HG03139 (cell line): ENCODE measurements around the gene KCNT1.

ENCODE experiments used
- ATAC-seq: cut with Tn5 transposase; IDR thresholded peaks from one replicate; pipeline ENCODE4 v1.9.1; 2021; ENCODE audit not compliant: unreplicated experiment

KCNT1 gene

DNA sequence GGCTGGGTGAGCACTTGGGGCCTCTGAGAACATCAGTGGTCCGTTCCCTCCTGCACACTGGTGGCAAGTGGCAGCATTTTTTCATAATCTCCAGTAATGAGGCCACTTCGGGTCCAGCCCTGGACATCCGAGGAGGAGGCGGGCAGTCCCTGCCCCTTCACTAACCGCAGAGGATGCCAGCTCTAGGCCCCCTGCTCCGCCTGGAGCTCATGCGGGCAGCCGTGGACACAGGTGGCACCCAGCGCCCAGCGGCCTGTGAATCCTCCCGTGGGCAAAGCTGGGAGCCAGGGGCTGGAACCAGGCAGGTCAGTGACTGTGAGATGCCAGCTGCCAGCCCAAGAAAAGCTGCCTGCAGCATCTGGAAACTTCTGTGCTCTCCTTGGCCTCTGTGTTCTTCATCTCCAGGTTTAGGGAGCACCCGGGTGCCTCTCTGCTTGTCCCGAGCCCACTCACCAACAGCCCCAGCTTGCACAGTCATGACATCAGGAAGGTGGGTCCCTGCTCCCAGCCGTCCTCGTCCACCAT lies 92.4 kb downstream of the KCNT1 start:
- no peak for ATAC-seq

DNA sequence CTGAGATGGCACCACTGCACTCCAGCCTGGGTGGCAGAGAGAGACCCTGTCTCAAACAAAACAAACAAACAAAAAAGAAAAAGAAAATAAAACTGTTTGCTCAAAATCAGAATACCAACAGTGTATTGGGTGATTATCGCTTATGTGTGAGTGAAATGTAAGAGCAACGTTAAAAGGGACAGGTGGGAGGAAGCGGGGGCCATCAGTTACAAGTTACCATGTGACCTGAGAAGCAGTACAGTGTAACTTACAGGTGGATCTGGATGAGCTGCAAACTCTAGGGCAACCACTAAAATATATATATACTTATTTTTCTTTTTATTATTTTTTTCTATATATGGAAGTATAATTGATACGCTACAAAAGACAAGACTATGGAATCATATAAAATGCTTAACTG lies 93.4 kb downstream of the KCNT1 start:
- ATAC-seq, result no peak

DNA sequence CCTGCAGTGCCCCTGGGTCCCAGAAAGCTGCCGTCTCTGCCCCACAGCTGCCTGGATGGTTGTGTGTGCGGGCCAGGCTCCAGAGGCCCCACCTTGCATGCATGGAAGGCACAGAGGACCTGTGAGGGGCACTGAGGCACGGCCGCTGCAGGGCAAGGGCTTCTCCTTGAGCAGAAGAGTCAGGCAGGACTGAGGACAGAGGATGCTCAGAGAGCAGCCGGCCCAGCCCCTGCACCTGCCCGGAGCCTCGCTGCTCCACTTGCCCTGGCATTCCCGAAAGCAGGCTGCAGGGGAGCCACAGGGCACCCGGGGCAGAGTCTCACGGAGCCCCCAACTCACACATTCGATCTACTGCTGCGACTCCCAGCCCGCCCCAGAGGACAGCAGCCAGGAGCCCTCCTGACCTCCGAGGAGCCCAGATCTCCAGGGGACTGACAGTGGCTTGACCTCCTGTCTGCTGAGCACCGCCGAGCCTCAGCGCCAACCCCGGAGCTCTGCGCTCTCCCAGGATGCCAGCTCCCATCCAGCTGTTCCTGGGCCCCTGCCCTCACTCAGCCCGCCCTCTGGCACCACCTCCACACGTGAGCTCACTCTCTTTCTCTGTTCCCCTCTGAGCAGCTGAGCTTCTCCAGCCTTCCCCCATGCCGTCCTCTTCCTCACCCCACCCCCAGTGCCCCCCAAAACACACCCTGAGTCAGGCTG lies 95.0 kb downstream of the KCNT1 start:
- ATAC-seq, result no peak

DNA sequence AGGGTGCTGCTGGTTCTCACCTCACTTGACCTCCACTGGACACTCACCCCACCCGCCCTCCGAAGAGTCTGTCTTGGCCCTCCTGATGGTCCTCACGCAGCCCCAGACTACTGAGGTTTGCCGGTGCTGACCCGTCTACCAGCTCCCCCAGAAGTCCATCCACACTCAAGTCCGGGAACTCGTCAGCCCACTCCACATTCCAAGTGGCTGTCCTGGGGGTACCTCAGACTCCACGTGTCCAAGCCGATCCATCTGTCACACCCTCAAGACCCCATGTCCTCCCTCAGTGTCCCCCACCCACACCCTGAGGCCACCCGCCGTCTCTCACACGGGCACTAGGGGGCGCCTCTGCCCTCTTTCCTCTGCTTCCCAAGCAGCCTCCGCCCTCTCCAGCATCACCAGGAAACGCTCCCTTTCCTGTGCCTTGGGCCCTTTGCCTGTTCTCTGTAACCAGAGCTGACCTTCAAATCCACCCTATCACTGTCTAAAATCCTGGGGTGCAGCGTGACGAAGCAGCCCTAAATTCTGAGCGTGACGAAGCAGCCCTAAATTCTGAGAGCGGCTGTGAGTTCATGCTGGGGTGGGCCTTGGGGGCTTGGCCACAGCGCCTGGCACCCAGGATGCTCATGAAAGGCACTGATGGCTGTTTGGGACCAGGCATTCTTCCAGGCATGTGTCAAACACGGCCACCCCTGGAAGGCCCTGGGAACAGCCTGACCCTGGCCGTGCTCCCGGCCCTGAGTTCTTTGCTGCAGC lies 95.7 kb downstream of the KCNT1 start:
- no peak for ATAC-seq

DNA sequence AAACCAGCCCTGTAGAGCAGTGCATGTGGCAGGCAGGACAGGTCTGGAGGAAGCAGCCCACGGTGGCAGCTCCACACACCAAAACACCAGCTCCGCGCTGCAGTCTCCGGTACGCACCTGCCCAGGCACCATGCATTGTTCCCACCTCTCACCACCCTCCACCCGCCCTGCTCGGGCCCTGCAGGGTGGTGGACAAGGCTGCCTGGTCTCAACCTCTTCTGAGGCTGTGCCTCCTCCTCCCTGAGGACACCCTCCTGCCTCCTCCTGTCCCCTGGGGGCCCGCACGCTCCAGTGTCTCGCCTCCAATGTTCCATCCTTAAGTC lies 96.2 kb downstream of the KCNT1 start:
- no peak for ATAC-seq

DNA sequence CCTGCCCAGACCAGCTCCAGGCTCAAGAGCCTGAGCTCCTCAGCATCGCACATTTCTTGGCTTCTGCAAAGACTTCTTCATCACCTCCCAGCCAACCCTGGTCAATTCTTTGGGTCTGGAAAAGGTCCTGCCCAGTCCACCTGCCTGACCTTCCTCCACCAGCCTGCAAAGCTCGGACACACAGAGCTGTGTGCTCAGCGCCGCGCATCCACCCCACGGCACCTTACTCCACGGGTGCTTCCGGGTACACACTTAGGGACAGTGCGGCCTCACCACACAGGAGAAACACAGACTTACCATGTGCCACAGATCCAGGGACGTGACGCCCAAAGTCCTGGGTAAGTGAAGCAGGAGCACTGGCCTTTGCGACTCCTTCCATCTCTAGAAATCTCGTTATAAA lies 97.3 kb downstream of the KCNT1 start:
- ATAC-seq, result no peak

DNA sequence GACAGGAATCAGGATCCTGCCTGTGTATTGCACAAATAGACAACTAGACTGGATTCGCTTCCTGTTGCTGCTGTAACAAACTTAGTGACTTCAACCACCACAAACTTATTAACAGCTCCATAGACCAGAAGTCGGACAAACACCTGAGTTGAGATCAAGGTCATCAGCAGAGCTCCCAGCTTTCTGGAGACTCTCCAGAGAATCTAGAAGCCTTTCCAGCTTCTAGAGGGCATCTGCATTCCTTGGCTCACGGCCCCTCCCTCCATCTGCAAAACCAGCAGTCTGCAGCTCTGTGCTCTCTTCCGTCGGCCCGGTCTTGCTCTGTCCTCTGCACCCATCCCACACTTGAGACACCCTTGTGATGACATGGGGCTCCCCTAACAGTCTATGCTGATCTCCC lies 99.1 kb downstream of the KCNT1 start:
- no peak for ATAC-seq

DNA sequence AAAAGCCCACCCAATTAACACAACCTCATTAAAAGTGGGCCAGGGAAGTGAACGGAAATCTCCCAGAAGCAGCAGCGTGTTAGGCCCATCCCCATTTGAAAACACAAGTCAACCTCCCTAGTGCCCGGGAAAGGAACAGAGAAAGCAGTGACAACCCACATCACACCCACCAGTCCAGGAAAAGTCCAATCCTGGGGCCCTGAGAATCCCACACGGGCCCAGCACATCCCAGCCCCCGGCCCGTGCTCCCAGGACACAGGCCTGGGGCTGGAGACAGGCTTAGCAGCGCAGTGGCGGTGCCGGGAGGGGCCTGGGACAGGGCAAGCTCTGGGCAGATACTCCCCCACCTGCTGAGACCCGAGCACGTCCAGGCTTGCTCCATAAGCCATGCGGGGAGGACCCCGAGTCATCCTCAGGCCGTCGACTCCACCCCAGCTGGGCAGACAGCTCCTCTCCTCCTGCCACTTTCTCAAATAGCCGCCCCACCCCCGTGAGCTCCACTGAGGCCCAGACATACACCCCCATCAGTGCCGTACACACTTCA lies 101.0 kb downstream of the KCNT1 start:
- ATAC-seq, result no peak

DNA sequence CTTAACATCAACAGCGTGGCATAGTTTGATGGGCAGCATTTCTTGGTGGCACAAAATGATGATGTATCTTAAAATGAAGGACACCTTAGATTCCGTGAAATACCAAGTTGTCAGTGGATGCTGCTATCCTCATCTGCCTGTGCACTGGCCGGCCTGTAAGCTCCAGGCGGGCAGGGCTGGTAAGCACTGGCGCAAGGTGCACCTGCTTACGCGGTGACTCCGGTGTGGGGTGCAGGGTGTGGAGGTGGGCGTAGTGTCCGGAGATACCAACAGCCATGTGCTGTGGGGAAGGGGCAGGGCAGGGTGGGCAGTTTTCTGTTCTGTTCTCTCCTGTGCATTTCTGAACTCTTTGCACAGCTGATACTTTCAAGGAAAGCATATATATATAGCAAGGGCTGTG lies 101.5 kb downstream of the KCNT1 start:
- no peak for ATAC-seq

DNA sequence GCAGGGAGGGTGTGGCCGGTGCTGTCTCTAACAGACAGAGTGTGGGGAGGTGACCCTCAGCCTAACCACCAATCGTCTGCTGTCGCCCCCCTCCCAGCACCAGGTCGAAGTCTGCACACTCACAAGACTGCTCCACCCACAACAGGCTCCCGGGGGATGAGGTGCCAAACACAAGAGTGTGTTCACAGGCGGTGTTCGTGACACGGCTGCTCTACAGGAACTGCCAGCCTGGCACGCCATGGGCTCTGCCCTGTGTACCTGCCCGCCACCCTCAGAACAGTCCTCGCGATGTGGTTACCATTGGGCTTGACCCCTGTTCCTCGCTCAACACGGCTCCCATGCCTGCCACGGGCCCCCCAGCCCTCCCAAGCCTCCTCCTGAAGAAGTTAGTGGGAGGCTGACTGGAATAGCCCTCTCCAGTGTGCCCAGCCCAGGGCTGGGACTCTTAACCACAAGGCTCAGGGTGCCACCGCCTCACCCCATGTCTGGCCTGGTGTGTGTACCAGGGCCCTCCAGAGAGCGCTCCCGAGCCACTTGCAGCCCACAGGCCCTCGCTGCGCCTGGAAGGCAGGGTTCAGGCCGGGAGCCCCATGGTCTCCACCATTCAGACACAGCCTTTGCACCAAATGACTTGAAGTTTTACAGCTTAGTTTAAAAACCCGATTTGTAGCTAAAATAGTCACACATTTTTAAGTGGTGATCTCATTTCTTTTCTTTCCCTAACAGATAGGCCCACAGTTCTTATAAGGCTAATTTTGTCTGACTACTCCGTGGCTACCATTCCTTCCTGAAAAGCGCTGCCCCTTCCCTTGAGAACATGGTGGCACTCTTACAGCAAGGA lies 102.8 kb downstream of the KCNT1 start:
- ATAC-seq, result no peak

DNA sequence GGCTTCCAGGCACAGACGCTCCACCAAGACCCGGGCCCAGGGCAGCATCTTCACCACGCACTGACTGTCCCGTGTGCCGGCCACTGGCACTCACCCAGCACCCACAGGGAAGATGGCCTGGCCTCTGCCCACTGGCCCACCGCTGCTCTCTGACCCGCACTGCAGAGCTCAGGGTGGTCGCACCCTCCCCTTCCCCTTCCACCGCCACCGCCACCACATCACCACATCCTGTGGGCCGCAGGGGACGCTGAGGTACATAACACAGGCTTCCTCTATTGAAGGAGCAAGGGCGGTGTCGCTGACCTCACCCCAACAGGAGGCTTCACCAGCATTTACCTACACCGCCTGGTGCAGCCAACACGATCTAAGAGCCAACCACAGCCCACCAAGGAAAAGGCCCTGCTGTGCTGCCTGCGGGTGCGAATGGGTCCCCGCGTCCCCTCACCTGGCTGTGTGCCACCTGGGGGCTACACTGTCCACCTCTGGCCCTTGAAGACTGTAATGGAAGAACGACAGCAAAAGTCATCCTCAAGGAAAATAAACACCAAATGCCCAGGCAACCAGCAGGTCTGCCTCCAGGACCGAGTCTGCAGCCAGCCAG lies 103.5 kb downstream of the KCNT1 start:
- no peak for ATAC-seq

DNA sequence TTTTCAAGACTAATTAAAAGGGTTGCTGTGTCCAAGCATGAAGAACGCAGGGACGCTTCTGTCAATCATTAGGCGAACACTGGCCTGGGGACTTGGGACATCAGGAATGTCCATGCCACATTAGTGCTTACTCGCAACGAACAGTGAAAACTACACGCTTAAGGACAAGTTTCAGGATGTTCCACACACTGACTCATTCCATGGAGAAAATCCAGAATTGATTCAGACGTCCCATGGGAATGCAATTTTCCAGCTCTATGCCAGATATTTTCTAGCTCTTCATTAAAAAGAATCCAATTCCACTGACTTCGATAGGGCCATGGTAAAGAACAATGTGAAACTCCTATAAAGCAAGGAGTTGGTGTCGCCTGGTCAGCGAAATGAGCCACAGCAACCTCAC lies 107.2 kb downstream of the KCNT1 start:
- ATAC-seq, result no peak

DNA sequence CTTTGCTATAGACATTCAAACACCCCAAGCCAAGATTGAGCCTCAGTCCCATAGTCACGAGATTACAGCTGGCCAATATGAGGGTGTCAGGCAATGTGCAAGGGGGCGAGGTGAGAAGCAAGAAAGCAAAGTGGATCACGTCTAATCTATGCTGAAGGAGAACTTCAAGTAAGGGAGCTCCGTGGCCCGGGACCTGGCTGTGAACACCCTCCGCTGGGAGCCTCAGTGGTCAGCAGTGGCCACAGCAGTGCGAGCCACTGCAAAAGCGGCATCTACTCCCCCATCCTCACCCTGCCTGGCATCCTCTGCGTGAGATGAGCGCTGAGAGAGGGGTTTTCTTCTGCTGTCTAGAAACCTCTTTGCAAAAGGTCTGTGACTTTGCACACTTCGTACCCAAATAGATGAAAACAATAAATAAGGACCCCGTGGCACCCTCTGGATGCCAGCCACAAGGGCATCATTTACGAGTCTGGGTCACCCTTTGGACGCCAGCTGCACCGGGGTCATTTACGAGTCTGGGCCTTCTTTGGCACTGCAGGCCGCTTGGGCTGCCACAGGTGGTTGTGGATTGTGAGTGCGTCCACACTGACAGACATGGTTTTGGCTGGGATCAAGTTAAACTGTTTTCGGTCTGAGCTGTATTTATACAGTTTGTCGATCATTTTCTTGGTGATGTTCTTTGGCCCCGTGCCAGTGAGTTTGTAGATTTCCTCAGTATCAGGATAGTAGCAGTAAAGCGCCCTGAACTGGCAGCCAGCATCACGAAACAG lies 109.0 kb downstream of the KCNT1 start:
- no peak for ATAC-seq

DNA sequence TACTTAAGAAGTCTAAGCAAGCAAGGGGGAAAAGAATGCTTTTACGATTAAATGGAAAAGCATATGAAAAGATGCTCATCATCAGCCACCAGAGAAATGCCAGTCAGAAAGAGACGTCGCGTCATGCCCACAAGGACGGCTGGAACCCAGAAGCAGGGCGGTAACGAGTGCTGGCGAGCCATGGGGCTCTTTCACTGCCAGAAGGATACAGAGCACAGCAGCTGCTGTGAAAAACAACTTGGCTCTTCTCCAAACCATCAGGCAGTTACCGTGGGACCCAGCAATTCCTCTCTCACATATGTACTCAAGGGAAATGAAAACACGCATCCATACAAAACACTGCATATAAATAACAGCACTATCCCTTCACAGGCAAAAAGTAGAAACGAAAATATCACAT lies 109.8 kb downstream of the KCNT1 start:
- no peak for ATAC-seq

DNA sequence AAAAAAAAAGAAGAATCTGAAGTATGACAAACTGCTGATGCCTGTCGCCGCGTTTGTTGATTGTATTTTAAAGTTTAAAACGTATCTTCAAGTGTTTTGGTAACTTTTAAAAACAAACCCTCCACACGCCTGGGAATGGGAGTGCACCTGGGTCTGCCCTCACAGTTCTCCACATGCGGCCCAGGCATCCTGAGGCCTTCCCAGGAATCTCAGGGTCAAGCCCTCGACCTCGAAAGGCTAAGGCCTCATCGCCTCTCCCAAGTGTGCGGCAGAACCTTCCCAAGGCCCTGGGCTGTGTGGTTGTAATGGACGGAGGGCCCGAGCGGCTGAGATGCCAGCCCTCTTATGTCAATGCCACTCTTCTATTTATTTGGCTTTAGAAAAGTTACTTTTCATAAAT lies 111.0 kb downstream of the KCNT1 start:
- ATAC-seq, result no peak

DNA sequence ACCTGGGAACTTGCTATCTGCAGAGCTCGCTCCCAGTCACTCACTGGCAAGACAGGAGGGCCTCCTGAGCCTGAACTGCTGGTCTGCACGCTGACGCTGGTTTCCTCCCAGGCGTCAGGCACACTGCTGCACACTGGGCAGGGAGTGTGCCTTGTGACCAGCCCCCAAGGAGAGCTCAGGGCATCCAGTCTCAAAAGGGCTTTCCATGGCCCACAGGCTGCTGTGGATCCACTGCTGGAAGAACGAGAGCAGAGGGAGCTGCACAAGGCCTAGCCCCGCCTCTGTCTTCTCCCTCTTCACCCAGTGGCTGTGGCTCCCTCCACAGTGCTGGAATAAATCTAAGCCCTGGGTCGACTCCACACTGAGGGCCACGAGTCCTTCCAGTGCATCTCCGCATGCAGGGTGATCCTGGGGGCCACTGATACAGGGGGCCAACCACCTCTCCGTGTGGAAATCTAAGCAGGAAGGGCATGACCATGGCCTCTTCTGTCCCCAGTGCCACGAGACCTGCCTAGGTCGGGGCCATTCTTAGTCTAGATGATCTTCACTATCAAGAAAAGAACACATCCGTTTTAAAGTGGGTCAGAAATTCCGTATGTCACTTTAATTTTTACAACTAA lies 111.8 kb downstream of the KCNT1 start:
- no peak for ATAC-seq

DNA sequence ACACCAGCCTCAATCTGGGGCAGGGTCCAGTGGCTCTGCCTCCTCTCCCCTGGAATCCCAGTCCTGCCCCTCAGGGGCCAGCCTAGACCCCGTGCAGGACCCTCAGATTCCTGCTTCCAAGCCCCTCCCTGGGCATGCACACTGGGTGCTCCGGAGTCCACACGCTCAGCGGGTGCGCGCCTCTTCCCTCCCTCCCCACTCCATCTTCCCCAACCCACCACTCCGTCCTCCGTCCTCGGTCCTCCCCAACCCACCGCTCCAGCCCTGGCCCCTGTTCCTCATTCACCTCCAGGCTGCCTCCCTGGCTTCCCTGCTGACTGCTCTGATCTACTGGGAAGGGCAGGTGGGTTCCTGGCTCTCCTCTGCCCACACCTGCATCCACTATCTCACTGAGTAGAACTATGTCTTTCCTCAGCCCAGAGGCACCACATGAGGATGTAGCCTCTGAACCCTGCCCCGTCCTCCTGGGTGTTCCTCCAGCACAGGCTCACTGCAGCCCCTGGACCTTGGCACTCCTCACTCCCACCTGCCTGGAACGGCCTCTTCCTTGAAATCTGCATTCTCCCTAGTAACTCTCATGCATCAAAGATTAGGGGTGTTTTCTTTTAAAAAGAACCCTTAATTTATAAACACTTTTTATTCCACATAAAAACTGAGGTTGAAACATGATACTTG lies 112.6 kb downstream of the KCNT1 start:
- ATAC-seq, result no peak

DNA sequence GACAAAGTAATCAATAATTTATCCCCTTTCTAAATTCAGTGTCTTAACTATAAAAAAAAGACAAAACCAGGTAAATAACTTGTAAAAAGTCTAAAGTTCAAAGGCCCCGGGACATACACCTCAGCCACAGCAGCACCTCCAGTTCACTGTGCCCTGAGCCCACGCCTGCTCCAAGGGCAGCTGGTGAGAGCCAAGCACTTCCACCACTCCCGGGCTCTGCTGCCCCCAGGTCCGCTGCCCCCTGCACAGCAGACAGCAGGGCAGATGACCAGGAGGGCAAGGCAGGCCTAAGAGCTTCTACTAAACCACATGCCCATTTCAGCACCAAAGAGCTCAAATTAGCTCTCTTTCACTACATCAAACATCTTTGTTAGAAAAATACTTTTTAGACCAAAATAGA lies 113.4 kb downstream of the KCNT1 start:
- ATAC-seq, result no peak
